ENCODE measurements around the gene ROR1. TPM values are rescaled to one million over a fixed set of nuclear protein-coding genes. Genes with fewer than 3 reads are reported as not detected.

The ROR1 gene
- total and polyA plus RNA-seq, 8 donors: 25.5 to 95.8 (median 83.0) TPM

- Histone ChIP-seq H3K36me3 (no peaks in the 10 kb centered on the region), H3K27me3 (no peaks in the 10 kb centered on the region), H3K4me3 (no peak overlapping the region), H3K4me1 (peaks cover 0 to 3% of the 10 kb centered on the region in 2 donors), H3K27ac (no peak overlapping the region), H3K9me3 (no peaks in the 10 kb centered on the region)
- intact Hi-C loops (cut with DNase I): no loop called here
- DNase-seq: no peak
- TF ChIP-seq, protein P1, sequence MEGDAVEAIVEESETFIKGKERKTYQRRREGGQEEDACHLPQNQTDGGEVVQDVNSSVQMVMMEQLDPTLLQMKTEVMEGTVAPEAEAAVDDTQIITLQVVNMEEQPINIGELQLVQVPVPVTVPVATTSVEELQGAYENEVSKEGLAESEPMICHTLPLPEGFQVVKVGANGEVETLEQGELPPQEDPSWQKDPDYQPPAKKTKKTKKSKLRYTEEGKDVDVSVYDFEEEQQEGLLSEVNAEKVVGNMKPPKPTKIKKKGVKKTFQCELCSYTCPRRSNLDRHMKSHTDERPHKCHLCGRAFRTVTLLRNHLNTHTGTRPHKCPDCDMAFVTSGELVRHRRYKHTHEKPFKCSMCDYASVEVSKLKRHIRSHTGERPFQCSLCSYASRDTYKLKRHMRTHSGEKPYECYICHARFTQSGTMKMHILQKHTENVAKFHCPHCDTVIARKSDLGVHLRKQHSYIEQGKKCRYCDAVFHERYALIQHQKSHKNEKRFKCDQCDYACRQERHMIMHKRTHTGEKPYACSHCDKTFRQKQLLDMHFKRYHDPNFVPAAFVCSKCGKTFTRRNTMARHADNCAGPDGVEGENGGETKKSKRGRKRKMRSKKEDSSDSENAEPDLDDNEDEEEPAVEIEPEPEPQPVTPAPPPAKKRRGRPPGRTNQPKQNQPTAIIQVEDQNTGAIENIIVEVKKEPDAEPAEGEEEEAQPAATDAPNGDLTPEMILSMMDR (IDR thresholded peaks at IDR 0.05): no peak
- ATAC-seq: no peak
Observed at GRCh38 chr1:63833363-63834119, 59.7 kb downstream of the ROR1 start.

DNA sequence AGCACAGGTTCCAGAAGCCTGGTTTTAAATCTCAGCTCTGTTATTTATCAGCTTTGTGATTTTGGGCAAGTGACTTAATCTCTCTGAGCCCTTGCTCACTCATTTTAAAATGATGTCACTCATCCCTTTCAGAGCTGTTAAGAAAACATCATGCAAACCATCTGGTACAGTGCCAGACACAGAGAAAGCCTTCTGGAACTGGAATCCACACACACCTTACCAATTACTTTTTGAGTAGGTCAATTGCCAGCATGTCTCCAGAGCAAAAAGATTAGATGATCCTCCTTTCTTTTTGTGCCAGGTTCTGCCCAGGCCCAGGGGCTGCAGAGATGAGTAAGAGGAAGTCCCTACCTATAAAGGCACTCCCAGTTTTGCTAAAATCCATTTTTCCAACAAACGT lies 61.3 kb downstream of the ROR1 start:
- Histone ChIP-seq H3K4me3 (no peak overlapping the region), H3K27me3 (no peaks in the 10 kb centered on the region), H3K27ac (no peak overlapping the region), H3K36me3 (no peaks in the 10 kb centered on the region), H3K9me3 (no peaks in the 10 kb centered on the region), H3K4me1 (no peaks in the 10 kb centered on the region)
- TF ChIP-seq, protein P1 (IDR thresholded peaks at IDR 0.05): no peak
- no peak for DNase-seq
- intact Hi-C loops (cut with DNase I): no loop called here
- ATAC-seq: no peak

DNA sequence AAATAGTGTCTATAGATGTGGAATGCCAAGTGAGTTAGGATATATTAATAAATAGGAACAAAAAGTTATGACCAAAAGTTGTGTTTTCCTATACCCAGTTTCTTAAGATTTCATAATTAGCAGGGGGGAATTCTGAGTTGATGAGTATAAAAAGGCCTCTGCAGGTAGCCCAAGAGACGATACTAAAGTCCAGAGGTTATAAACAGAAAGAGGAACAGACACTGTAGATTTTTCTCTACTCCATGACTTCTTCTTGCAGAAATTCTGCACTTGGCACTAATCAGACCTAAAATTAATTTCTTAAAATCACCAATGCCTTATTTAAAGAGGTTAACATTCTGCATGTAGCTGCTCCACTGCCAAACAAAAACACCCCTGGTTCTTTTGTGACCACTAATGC lies 62.6 kb downstream of the ROR1 start:
- DNase-seq (no peak), ATAC-seq (no peak)
- TF ChIP-seq, protein P1 (IDR thresholded peaks at IDR 0.05): no peak
- Histone ChIP-seq H3K4me1 (no peaks in the 10 kb centered on the region), H3K27me3 (no peaks in the 10 kb centered on the region), H3K36me3 (no peaks in the 10 kb centered on the region), H3K9me3 (no peaks in the 10 kb centered on the region), H3K27ac (no peak overlapping the region), H3K4me3 (no peak overlapping the region)
- intact Hi-C loops (cut with DNase I): no loop called here

GRCh38 chr1:63836830-63837229 lies 63.0 kb downstream of the ROR1 start:
- H3K27me3 ChIP-seq: no peaks in the 10 kb centered on the region
- TF ChIP-seq, protein P1 (IDR thresholded peaks at IDR 0.05): no peak
- intact Hi-C loops (cut with DNase I): no loop called here
- no peak overlapping the region for H3K4me3 ChIP-seq
- H3K4me1 ChIP-seq: no peaks in the 10 kb centered on the region
- no peaks in the 10 kb centered on the region for H3K9me3 ChIP-seq
- no peak for ATAC-seq
- no peaks in the 10 kb centered on the region for H3K36me3 ChIP-seq
- DNase-seq: no peak
- H3K27ac ChIP-seq: no peak overlapping the region

DNA sequence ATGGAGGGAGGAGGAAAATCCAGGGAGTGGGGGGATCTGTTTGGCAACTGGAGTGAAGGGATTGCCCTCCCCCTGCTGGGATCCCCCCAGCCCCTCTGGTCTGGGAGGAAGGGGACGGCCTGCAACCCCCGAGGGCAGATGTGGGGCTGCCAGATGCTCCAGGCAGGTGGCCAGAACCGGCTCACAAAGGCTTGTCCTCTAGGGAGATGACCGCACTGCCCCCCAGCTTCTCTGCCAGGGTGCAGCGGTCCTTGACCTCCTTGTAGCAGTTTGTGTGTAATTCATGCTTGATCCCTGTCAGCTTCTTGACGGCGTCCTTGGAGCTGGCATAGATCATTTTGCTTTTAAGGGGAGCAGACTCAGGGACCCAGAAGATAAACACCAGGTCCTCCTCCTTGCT lies 69.2 kb downstream of the ROR1 start:
- Histone ChIP-seq H3K4me3 (no peak overlapping the region), H3K27me3 (no peaks in the 10 kb centered on the region), H3K4me1 (no peaks in the 10 kb centered on the region), H3K36me3 (no peaks in the 10 kb centered on the region), H3K27ac (no peak overlapping the region), H3K9me3 (no peaks in the 10 kb centered on the region)
- ATAC-seq (no peak), DNase-seq (no peak)
- intact Hi-C loops (cut with DNase I): no loop called here
- TF ChIP-seq, protein P1 (IDR thresholded peaks at IDR 0.05): no peak
